Breast epithelium (tissue), 4 donors: Measurements from ENCODE around the gene SHFL. TPM values are rescaled to one million over a fixed set of nuclear protein-coding genes. Genes with fewer than 3 reads are reported as not detected.

Experiments
- DNase-seq, 2 donors: peaks; one replicate each; pipeline ENCODE4 v3.0.0-alpha.2; 2019; ENCODE audit warnings: low spot score in 2 of 2
- H3K27ac ChIP-seq, 2 donors: fragments of 200-600 bp; sonication (generic) in 1 of 2; one replicate each; pipeline ENCODE4 v1.5.1; 2016 to 2019; ENCODE audit warnings: mild to moderate bottlenecking in 1 of 2
- H3K27me3 ChIP-seq, 2 donors: fragments of 200-600 bp; sonication (generic) in 1 of 2; one replicate each; pipeline versions ENCODE4 v1.5.1 to v1.6.0; 2017 to 2019; ENCODE audit warnings: control low read depth in 1 of 2, mild to moderate bottlenecking in 1 of 2
- H3K36me3 ChIP-seq: fragments of 200-600 bp; one replicate; pipeline ENCODE4 v1.5.1; 2019
- H3K4me1 ChIP-seq, 2 donors: fragments of 200-600 bp; sonication (generic); one replicate each; pipeline ENCODE4 v1.5.1; 2016 to 2019; ENCODE audit warnings: control low read depth in 1 of 2
- H3K4me3 ChIP-seq, 3 donors: fragments of 200-600 bp; sonication (generic); 1 replicate in 2 of 3; 2 replicates in 1 of 3; pipeline ENCODE4 v1.5.1; 2016 to 2019; ENCODE audit warnings: mild to moderate bottlenecking in 3 of 3, moderate library complexity in 2 of 3
- H3K9me3 ChIP-seq, 2 donors: fragments of 200-600 bp; sonication (generic) in 1 of 2; one replicate each; pipeline ENCODE4 v1.5.1; 2016 to 2019; ENCODE audit warnings: control low read depth in 1 of 2
- CTCF ChIP-seq, 3 donors: fragments of 450-650 bp; IDR thresholded peaks; one replicate each; pipeline ENCODE4 v1.5.1; 2016 to 2017; ENCODE audit warnings: antibody characterized with exemption in 3 of 3, mild to moderate bottlenecking in 3 of 3, moderate library complexity in 3 of 3
- POLR2A ChIP-seq: fragments of 450-650 bp; IDR thresholded peaks from one replicate; pipeline ENCODE4 v1.6.1; 2016; ENCODE audit warnings: antibody characterized with exemption, mild to moderate bottlenecking, moderate library complexity
- POLR2AphosphoS5 ChIP-seq, 3 donors: sonication (generic); formaldehyde crosslinking; IDR thresholded peaks; one replicate each; pipeline ENCODE4 v1.6.1; 2017; ENCODE audit warnings: antibody characterized with exemption in 3 of 3
- intact Hi-C: fragments of 100-400 bp; cut with DNase I; formaldehyde crosslinking; loops from one replicate; pipeline ENCODE4 v1.15.1; 2023; ENCODE audit warnings: low total_unique reads
- total RNA-seq, 3 donors: library from RNA; depleted of rRNA; stranded (reverse); fragments of >200 nt; gene quantifications; one replicate each; pipeline ENCODE4 v1.1.0, GENCODE V29; 2016

SHFL gene
- total RNA-seq, 3 donors from 2014 or later: 26.4 to 47.6 (median 34.1) TPM

DNA sequence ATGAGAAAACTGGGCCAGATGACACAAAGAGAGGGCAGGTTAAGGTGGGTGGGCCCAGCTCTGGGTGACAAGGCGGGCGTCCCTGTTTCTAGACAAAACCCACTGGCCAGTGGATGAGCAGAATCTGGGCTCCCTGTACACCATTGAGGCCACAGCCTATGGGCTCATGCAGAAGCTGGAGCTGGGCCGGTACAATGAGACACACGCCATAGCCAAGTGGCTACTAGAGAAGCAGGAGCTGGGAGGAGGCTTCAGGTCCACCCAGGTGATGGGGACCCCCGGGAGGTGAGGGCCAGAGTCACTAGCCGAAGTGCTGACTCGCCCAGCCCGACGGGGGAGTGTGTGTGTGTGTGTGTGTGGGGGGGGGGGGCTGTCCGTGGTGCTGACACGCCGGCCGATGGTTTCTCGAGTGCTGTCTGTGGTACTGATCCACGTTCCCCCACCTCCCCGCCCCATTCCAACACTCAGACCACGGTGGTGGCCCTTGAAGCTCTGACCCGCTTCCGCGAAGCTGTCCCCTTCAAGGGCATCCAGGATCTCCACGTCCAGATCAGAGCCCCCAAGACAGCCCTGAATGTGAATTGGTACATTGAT lies 24.3 kb upstream of the SHFL start:
- no peak for DNase-seq
- no peak overlapping the region for H3K27ac ChIP-seq
- no peaks in the 10 kb centered on the region for H3K4me1 ChIP-seq
- TF ChIP-seq POLR2A: no peak
- no peak for TF ChIP-seq POLR2AphosphoS5 (IDR thresholded peaks at IDR 0.05)
- no peak for TF ChIP-seq CTCF (IDR thresholded peaks at IDR 0.05)
- no peak overlapping the region for H3K4me3 ChIP-seq
- no peaks in the 10 kb centered on the region for H3K9me3 ChIP-seq
- H3K36me3 ChIP-seq: no peaks in the 10 kb centered on the region
- H3K27me3 ChIP-seq: peaks cover 0 to 19% of the 10 kb centered on the region in 2 donors
- intact Hi-C loops: no loop called here

- H3K4me3 ChIP-seq: no peak overlapping the region
- TF ChIP-seq CTCF (IDR thresholded peaks at IDR 0.05) (no peak), POLR2AphosphoS5 (IDR thresholded peaks at IDR 0.05) (no peak), POLR2A (no peak)
- H3K27ac ChIP-seq: no peak overlapping the region
- H3K4me1 ChIP-seq: no peaks in the 10 kb centered on the region
- no peaks in the 10 kb centered on the region for H3K36me3 ChIP-seq
- no peak for DNase-seq
- intact Hi-C loops: loop anchor here (5.0 kb wide), 1 partner anchor 459 kb away; no protein-coding TSS in a partner anchor
- no peaks in the 10 kb centered on the region for H3K9me3 ChIP-seq
- H3K27me3 ChIP-seq: peaks cover 0 to 10% of the 10 kb centered on the region in 2 donors
Measured at GRCh38 chr19:10068205-10068604, 17.9 kb upstream of the SHFL start.

DNA sequence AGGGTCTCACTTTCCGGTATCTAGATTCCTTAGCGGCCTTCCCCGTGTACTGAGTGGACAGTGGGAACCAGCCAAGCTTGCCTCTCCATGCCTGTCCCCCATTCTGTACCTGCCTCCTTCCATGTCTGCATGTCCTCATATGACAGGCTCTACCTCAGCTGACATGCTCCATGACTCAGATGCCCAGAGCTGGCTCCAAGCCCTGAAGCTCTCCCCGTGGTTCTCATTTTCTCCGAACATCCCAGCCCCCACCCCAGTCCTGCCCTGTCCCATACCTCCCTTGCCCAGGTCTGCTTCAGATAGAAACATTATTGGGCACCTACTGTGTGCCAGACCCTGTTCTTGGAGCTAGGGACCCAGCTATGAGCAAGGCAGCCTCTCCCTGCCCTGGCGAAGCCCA lies 17.1 kb upstream of the SHFL start:
- H3K27ac ChIP-seq: no peak overlapping the region
- H3K36me3 ChIP-seq: no peaks in the 10 kb centered on the region
- peaks cover 4 to 5% of the 10 kb centered on the region in 2 donors for H3K9me3 ChIP-seq
- no peak for TF ChIP-seq POLR2A
- no peak for TF ChIP-seq POLR2AphosphoS5 (IDR thresholded peaks at IDR 0.05)
- no peak for TF ChIP-seq CTCF (IDR thresholded peaks at IDR 0.05)
- no peak overlapping the region for H3K4me3 ChIP-seq
- intact Hi-C loops: loop anchor here (5.0 kb wide), 1 partner anchor 458 kb away; no protein-coding TSS in a partner anchor
- H3K27me3 ChIP-seq: peaks cover 0 to 10% of the 10 kb centered on the region in 2 donors
- no peaks in the 10 kb centered on the region for H3K4me1 ChIP-seq
- DNase-seq: no peak

- Histone ChIP-seq H3K27me3 (peaks cover 0 to 4% of the 10 kb centered on the region in 2 donors), H3K4me3 (no peak overlapping the region), H3K27ac (no peak overlapping the region), H3K9me3 (peaks cover 6 to 8% of the 10 kb centered on the region in 2 donors), H3K36me3 (no peaks in the 10 kb centered on the region), H3K4me1 (no peaks in the 10 kb centered on the region)
- no peak for TF ChIP-seq POLR2AphosphoS5 (IDR thresholded peaks at IDR 0.05)
- TF ChIP-seq POLR2A: no peak
- TF ChIP-seq CTCF (IDR thresholded peaks at IDR 0.05): no peak
- intact Hi-C loops: no loop called here
- DNase-seq: no peak
Measured at GRCh38 chr19:10070730-10071446, 15.2 kb upstream of the SHFL start.

DNA sequence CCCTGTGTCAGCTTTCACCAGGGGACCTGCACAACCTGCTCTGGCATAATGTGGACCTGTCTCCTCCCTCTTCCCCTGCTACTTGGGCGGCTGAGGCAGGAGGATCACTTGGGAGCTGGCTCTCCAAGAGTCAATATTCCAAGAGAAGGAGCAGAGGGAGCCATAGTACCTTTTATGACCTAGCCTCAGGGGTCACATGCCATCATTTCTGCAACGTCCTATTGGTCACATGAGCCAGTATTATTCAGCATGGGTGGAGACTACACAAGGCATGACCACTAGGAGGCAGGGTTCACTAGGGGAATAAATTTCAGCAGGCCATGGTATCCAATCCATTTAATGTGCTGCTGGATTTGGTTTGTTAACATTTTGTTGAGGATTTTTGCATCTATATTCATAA lies 12.0 kb upstream of the SHFL start:
- H3K27ac ChIP-seq: no peak overlapping the region
- no peaks in the 10 kb centered on the region for H3K4me1 ChIP-seq
- H3K27me3 ChIP-seq: no peaks in the 10 kb centered on the region
- H3K4me3 ChIP-seq: no peak overlapping the region
- no peak for DNase-seq
- intact Hi-C loops: no loop called here
- peaks cover 6 to 8% of the 10 kb centered on the region in 2 donors for H3K9me3 ChIP-seq
- H3K36me3 ChIP-seq: no peaks in the 10 kb centered on the region
- TF ChIP-seq POLR2AphosphoS5 (IDR thresholded peaks at IDR 0.05): no peak
- TF ChIP-seq POLR2A: no peak
- no peak for TF ChIP-seq CTCF (IDR thresholded peaks at IDR 0.05)
